SHP77 (cell line): ENCODE data around the gene ZBTB5.
"Not testable (repeated sequence)": the region's sequence is repeated elsewhere in the genome, so short reads cannot be mapped to it uniquely, and the experiment has no call there.

Experiments used
- DNase-seq, 2 experiments: peaks; one replicate each; lab custom pipeline; 2025; lab: John Stamatoyannopoulos, UW

The ZBTB5 gene

GRCh38 chr9:37449862-37450632, 15.2 kb downstream of the ZBTB5 start:
- no peak for DNase-seq

GRCh38 chr9:37447111-37447510, 18.1 kb downstream of the ZBTB5 start:
- DNase-seq = no peak

- DNase-seq = no peak
These were observed 18.8 kb downstream of the ZBTB5 start for GRCh38 chr9:37446401-37446800.

GRCh38 chr9:37445832-37446231, 19.4 kb downstream of the ZBTB5 start:
- DNase-seq = no peak

- DNase-seq = no peak
These were observed 20.4 kb downstream of the ZBTB5 start for GRCh38 chr9:37444890-37445289.

GRCh38 chr9:37443566-37443965, 21.7 kb downstream of the ZBTB5 start:
- no peak for DNase-seq

- DNase-seq = no peak
These were observed 22.7 kb downstream of the ZBTB5 start for GRCh38 chr9:37442556-37442955.

GRCh38 chr9:37441776-37442370, 23.4 kb downstream of the ZBTB5 start:
- no peak for DNase-seq

- no peak for DNase-seq
These were observed 26.9 kb downstream of the ZBTB5 start for GRCh38 chr9:37438359-37438758.

- DNase-seq = no peak
These were observed 27.6 kb downstream of the ZBTB5 start for GRCh38 chr9:37437621-37438020.

GRCh38 chr9:37437010-37437409, 28.2 kb downstream of the ZBTB5 start:
- DNase-seq = no peak

GRCh38 chr9:37436540-37436939, 28.7 kb downstream of the ZBTB5 start:
- no peak for DNase-seq

GRCh38 chr9:37433867-37434371, 31.3 kb downstream of the ZBTB5 start:
- DNase-seq = no peak

- no peak for DNase-seq
These were observed 33.2 kb downstream of the ZBTB5 start for GRCh38 chr9:37432020-37432419.

GRCh38 chr9:37430841-37431597, 34.2 kb downstream of the ZBTB5 start:
- DNase-seq = no peak

GRCh38 chr9:37429441-37430285, 35.6 kb downstream of the ZBTB5 start:
- no peak for DNase-seq

GRCh38 chr9:37428345-37428744, 36.9 kb downstream of the ZBTB5 start:
- no peak for DNase-seq

GRCh38 chr9:37426846-37427245, 38.4 kb downstream of the ZBTB5 start:
- no peak for DNase-seq

- DNase-seq = not testable (repeated sequence)
These were observed 38.8 kb downstream of the ZBTB5 start for GRCh38 chr9:37426431-37426830.

- DNase-seq = no peak
These were observed 39.9 kb downstream of the ZBTB5 start for GRCh38 chr9:37425298-37425752.

- DNase-seq = no peak
These were observed 40.5 kb downstream of the ZBTB5 start for GRCh38 chr9:37424686-37425297.
